GM21737 (cell line): ENCODE measurements around the gene CCDC182.

Experiments used
- ATAC-seq: cut with Tn5 transposase; IDR thresholded peaks from one replicate; pipeline ENCODE4 v1.9.1; 2021; ENCODE audit warnings: mild to moderate bottlenecking, moderate library complexity; ENCODE audit not compliant: unreplicated experiment

Gene CCDC182

DNA sequence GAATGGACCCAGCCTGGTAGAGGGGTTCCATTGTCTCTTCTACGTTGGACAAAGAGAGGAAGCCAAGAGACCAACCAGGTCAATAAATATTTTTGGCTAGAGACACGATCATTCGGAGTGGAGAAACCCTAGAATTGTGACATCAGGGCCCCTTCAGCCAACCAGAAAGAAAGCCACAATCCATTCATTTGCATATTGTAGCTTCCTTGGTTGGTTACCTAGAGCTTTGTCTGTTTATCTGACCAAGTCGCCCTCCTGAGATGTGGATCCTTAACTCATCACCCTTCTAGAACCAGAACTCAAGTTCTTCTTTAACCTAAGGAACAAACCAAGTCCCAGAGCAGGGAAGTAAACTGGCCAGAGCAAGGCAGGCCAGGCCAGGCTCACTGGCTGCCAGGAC, at the start of gene CCDC182:
Gene CCDC182 (minus strand): TSS at position 58 of the 400 bp plus-strand sequence. CDS start 27 bp downstream, at position 31.
- no peak for ATAC-seq

DNA sequence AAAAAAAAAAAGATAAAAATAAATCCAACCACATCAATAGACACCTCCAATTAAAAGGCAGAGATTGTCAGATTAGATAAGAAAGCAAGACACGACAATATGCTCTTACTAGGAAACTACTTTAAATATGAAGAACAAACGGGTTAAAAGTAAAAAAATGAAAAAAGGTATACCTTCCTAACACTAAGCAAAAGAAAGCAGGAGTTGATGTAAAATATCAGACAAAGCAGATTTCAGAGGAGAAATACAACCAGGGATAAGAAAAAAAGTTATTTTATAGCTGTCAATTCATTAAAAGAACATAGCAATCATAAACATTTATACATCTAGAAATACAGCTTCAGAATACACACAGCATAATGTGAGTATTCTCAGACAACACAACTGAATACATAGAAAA, 49.7 kb upstream of the CCDC182 start:
- ATAC-seq = no peak

DNA sequence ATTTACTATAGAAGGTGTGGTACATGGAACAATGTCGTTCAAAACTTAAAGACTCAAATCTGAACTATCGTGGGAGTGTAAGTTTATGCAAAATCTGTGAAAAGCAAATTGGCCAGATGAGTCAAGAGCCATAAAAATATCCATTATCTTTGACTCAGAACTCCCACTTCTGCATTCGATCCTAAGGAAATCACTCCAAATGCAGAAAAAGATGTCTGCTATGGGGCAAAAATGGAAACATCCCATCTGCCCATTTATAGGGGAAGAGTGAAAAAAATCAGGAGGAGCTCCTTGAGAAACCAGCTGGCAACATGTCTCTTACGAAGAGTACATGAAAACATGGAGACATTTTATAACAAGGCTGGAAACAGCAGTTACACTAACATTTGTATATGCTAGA, 43.6 kb upstream of the CCDC182 start:
- ATAC-seq = no peak

DNA sequence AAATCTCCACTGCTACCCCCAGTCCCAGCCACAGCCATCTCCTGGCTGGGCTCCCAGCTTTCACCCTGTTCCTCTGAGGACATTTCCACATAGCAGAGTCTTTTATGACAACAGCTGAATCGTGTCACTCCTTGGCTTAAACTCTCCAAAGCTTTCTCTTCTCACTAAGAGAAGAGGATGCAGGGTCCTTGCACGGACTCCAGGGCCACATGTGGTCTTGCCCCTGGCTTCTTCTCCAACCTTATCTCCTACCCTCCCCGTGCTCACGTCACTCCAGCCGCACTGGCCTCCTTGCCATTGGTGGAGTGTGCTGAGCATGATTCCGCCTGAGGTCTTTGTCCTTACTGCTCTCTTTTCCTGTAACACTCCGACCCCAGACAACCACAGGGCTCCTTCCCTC, 39.9 kb upstream of the CCDC182 start:
- ATAC-seq = no peak

DNA sequence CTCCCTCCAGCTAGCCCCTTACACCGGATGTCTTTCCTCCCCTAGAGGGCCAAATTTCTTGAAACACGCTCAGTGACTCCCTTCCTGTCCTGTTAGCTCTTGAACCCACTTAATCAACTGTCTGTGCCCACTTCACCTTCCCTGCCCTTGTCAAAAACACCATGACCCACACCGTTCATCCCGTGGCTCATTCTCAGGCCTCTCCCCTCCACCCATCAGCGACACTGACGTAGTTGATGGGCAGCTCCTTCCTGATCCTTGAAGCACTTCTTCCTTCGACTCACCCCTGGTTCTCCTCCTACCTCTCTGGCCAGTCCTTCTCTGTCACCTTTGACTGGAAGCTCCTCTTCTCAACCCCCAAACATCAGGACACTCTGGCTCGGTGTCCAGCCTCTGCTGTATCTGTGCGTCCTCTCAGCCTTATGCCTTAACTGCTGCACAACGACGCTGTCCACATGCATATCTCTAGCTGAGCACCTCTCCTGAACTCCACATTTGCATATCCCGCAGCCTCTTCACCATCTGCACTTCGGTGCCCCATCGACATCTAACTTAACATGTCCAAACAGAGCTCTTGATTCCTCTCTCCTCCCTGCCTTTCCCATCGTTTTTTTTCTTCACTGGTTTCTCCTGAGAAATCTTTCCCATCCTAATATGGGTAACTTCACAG, 39.3 kb upstream of the CCDC182 start:
- no peak for ATAC-seq

DNA sequence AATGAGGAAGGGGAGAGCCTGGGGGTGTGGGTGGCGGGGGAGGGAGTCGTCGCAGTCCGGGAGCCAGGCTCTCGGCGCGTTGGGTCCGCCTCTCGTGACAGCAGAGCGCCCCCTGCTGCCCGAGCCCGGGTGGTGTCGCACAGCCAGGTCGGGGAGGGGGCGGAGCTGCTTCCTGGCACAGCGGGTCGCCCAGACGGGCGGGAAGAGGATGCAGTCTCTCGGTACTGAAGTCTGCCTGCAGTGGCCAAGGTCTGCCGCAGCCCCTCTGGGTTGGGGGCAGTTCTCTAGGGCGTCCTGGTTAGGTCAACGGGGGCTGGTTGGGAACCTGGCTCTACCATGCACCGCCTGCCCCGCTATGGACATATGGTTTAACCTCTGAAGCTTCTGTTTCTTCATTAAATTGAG, 38.2 kb upstream of the CCDC182 start:
- ATAC-seq = no peak

DNA sequence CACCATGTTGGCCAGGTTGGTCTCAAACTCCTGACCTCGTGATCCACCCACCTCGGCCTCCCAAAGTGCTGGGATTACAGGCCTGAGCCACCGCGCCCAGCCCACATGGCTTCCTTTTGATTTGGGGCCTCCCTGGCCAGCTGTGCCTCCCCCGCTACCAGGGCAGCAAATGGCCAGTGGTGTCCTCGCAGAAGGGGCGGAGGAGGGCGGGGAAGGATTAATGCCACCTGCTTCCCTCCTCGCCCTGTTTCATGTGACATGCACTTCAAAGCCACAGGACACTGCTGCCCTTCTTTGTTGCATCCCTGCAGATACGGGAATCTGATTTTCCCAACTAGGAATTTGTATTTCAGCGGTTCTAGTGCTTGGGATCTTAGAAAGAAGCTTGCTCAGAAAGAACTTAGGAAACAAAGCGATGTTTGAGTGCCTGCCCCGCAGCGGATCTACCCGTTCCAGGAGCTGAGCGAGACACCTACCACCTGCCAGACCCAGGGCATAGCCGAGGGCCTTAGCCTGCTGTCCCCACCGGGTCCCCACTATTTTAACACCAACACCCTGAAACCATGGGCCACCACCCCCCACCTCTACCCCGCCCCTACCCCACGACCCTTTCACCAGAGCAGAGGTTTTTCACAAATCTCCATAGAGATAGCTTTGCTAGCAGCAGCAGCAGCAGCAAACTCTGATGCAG, 37.7 kb upstream of the CCDC182 start:
- no peak for ATAC-seq

DNA sequence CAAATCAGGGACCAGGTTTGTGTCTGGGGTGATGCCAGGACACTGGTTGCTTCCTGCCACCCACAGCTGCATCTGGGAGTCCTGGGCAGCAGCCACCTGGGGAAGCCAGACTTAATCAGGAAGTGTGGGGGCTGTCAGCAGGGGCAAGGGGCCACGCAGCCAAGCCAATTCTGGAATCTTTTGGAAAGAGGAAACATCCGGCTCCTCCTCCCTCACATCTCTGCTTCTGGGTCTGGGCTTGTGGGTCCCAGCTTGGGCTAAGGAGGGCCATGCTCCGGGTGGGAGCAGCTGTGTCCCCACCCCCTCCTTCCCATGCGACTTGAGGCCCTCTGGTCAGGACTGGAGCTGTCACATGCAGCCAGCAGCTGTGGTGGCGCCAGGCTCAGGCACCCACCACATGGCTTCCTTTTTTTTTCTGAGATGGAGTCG, 37.0 kb upstream of the CCDC182 start:
- no peak for ATAC-seq

DNA sequence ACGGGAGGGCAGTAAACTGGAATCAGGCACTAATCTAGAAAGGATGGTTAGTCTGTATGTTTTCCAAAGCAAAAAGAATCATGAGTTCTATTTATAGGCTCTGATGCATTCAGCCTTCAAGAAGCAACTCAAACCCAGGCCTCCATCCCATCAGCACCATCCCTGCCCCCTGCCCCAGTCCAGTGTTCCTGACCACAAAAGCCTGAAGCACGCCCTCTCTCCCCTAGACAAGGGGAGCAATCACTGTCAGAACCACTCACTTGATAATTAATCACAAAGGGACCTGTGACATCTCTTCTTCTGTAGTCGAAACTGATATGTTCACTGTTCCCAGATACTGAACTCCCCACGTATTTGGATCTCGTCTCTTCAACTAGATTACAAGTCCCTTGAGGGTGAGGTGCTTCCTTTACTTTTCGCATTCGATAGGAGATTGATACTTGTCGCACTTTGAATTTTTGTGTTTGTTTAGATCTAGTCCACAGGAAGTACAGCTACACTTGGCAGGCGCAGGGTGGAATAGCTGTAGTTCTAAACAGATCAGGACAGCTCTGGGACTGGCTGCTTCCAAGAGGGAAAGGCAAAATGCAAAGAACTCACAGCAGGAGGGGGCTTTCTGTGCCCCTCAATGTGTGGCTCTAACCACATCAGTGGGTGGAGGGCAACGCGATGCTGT, 36.4 kb upstream of the CCDC182 start:
- ATAC-seq = no peak

DNA sequence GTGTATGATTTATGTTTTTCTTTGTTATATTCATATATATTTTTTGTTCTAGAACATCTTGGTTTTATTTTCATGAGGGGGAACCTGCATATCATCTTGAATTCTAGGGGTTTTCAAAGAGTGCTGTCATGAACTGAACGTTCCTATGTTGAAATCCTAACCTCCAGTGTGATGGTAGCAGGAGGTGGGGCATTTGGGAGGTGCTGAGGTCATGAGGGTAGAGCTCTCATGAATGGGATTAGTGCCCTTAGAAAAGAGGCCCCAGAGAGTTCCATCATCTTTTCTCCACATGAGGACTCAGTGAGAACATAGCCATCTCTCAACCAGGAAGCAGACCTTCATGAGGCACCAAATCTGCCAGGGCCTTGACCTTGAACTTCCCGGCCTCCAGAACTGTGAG, 34.6 kb upstream of the CCDC182 start:
- ATAC-seq = no peak

DNA sequence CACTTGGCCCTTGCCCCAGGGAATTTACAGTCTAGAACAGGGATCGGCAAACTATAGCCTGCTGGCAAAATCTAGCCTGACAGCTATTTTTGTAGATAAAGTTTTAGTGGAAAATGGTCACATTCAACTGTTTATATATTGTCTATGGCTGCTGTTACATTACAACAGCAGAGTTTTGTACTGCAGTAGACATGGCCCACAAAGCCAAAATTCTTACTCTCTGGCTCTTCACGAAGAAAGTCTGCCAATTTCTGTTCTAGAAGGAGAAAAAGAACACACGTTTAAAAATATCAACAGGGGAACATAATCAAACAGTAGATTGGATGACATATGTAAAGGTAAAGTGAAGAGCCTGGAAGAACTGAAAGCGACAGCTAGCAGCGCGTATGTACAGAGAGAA, 33.2 kb upstream of the CCDC182 start:
- ATAC-seq = no peak

DNA sequence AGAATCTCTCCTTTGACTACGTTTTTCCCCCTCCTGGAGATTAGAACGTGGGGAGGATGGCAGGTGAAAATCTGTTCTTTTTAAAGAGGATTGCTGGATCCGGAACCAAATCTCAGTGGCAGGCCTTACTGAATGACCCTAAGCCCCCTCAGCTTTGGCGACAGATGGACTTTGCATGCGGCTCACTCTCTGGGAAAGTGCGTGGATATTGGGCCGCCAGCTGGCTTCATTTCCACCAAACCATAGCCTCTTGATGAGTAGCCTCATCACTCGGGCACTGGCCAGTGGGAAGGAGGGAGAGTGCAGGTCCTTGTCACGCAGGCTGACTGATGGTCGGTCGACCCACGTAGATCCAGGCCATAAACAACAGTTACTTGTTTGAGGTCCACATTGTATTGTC, 31.3 kb upstream of the CCDC182 start:
- no peak for ATAC-seq

DNA sequence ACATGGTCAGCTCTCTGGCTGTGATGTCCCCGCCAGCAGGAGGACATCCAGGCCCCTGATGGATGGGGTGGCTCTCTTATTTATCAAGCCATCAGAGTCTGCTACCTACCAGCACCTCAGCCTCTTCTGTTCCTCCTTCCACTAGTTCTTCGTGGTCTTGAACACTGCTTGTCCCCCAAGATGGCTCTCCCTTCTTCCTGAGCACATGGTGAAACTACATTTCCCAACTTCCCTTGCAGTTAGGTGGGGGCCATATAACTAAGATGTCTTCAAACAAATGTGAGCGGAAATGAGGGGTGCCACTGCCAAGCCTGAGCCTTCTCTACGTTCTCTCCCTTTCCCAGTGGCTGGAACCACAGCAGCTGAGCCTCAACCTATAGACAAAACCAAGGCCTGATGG, 29.8 kb upstream of the CCDC182 start:
- ATAC-seq = no peak

DNA sequence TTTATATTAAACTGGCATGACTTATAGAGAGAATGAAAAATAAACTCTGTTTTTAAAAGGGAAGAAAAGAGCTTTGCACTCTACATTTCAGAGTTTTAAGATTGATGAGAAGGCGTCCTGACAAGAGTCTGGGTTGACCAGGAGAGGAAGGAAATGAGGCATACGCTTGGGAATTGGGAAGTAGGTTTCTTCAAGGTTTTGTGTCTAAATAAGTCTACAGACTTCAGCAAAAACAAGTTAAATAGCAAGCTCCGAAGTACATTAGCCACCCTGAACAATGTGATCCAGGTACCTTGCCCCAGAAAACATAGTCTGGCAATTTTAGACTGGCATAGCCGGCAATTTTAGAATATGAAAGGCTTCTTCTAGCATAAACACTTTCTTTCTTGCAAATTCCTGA, 28.5 kb upstream of the CCDC182 start:
- ATAC-seq = no peak

DNA sequence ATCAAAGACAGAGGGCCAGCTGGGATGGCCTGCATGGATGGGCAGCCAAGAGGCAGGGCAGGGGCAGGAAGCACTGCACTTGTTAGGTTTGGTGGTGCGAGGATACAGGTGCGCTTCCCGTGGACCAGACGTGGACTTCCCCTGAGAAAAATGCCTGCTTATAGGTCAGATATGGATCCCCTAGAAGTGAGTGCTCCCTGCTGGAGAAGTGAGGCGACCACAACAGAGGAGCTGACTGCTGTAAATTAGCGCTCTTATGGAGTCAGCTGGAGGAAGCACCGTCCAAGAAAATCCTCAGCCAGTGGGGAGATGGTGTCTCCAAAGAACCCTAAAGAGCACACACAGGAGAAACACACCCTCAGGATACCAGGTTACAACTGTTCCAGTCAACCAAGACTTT, 27.7 kb upstream of the CCDC182 start:
- ATAC-seq = no peak

DNA sequence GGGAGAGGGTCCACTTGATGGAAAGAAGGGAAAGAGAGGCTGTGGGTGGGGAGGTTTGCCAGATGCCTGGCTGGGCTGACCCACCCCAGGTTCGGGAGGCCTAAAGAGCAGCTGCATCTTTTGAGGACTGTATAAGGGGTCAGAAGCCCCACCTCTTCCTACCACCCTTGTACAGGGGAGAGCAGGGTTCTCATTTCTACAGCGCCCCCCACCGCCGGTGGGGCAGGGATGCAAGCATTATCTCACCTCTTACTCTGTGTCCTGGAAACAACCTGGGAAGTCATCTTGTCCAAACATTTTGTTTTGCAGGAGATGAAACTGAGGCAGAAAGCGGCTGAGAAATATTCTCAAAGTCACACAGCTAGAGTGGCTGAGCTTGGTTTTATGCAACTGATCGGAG, 22.5 kb upstream of the CCDC182 start:
- ATAC-seq = no peak

DNA sequence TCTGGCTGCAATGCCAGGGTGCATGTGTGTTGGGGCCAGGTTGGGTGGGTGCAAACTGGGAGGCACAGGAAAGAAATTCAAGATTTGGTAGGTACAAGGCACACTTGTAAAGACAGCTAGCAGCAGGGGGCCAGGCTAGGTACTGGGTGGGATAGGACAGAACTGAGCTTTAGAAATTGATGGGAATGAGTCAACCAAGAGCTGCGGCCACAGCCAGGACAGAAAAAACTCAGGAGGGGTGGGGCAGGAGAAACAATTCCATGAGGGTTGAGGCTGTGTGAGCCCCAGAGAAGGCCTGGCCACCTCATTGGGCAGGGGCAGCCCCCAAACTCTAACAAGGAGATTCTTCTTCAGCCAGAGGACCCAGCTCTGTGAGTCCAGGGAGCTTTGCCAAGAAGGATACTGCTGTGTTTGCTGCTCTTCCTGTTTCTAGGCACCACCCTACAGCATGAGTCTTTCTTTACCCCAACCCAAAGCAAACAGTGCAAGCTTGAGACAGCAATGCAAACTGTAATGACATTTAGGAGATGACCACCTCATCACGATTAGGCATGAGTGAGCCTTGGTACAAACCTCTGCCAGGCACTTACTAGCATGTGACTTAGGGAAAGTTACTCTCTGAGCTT, 21.3 kb upstream of the CCDC182 start:
- ATAC-seq = no peak

DNA sequence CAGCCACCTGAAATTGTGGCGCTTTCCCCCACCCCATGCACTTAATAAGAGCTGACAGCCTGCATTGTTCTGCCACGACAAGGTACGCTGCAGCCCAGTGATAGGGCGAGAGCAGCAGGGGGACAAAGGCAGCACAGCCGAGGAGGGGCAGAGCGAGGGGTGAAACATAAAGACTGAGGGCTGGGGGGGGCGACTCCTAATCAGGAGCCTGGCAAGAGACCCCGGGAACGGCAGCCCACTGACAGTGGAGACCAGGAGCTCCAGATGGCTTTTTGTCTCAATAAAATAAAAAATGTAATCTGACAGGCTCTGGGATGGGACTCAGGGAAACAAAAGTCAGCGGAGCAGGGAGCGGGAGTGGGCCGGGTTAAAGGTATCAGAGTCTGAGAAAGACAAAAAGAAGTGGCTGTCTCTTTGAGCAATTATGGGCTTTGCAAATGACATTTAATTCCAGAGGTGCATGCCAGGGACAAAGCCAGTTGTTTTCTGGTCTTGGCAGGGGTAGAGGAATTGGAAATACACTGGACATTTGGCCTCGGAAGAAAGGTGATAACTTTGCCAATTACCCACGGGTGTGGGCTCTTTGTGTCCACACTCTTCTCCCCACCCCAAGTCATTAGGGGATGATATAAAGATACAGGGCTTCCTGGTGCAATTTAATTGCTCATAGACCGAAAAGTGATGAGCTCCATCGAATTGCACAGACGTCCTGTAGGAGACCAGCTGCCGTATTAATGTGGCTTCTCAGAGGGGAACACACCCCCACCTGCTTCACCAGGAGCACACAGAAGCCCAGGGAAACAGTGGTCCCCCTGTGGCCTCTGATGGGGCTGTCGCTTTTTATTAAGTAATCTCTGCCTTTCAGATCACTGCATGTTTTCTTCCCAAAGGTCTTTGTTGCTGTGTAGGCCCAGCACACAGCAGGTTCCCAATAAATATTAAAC, 17.6 kb upstream of the CCDC182 start:
- ATAC-seq = no peak

DNA sequence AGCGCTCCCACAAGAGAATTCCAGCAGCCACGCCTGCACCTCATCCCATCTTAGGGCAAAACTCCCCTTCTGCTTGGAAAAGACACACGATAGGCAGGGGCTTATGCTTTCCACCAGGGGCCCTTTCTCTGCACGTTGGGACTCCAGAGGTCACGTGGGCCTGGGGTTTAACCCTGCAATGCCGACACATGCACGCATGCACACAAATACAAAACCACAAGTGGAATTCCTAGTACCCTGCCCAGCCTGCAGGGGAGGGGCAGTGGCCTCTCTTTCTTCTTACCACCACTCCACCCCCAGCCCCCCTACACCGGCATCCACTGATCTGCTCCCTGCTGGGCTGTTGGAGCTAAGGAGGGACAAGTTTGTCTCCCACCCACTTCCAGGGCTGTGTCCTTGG, 16.8 kb upstream of the CCDC182 start:
- no peak for ATAC-seq

DNA sequence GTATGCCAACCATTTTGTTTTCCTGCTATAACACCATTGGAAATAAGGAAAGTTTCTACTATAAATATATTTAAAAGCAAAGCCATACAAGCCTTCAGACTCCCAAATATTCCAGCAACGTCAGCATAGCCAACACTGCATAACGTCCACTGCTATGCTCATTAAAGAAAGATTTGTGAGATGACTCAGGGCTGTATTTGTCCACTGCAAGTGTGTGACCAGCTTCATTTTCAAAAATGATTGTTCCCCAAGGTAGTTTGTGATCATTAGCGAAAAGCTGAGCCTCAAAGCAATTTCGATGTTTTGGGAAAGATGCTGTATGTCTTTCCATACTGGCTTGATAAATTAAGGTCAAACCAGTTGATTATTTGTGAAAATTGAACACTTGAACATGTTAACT, 14.9 kb upstream of the CCDC182 start:
- no peak for ATAC-seq

DNA sequence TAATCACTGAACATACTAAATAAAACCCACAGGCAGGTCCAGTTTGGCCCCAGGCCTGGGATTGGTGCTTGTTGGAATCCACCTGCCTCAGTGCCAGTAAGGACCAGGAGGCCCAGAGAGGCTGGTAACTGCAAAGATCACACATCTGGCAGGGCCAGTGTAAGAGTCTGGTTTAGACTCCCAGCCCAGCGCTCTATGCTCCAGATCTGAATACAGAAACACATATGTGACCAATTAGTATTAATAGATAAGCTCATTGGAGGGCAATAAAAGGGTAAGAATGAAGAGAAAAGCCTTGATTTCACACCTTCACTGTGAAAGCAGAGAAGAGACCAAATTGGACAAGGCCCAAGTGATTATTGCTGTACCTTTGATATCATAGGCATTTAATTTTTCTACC, 13.6 kb upstream of the CCDC182 start:
- ATAC-seq = no peak
